ENCODE data around the gene RFT1. TPM values are rescaled to one million over a fixed set of nuclear protein-coding genes. Genes with fewer than 3 reads are reported as not detected.

RFT1 gene
- total RNA-seq, 2 donors from 2014 or later, result 11.9 to 12.2 TPM

- Mint-ChIP-seq H3K36me3 (ENCODE audit: low read depth) (peaks cover 3% of the 10 kb centered on the region), H3K4me3 (no peak overlapping the region), H3K27me3 (no peaks in the 10 kb centered on the region), H3K27ac (no peak overlapping the region), H3K4me1 (peaks cover 13% of the 10 kb centered on the region)
- no peak for ATAC-seq
- DNase-seq, result no peak
- no peaks in the 10 kb centered on the region for H3K9me3 ChIP-seq (ENCODE audit: control insufficient read depth, low read length, poor library complexity, severe bottlenecking)
Measured at GRCh38 chr3:53137835-53138446, 7.7 kb upstream of the RFT1 start.

GRCh38 chr3:53137221-53137620 is 7.0 kb upstream of the RFT1 start:
- Mint-ChIP-seq H3K27ac (no peak overlapping the region), H3K36me3 (ENCODE audit: low read depth) (peaks cover 3% of the 10 kb centered on the region), H3K4me1 (peaks cover 15% of the 10 kb centered on the region), H3K27me3 (no peaks in the 10 kb centered on the region), H3K4me3 (no peak overlapping the region)
- H3K9me3 ChIP-seq (ENCODE audit: control insufficient read depth, low read length, poor library complexity, severe bottlenecking), result no peaks in the 10 kb centered on the region
- no peak for ATAC-seq
- no peak for DNase-seq

GRCh38 chr3:53134631-53135232 is 4.5 kb upstream of the RFT1 start:
- ATAC-seq, result peak; percentile 41
- H3K27me3 Mint-ChIP-seq, result no peaks in the 10 kb centered on the region
- H3K27ac Mint-ChIP-seq, result no peak overlapping the region
- DNase-seq, result peak; percentile 25 to 45 (median 28)
- H3K9me3 ChIP-seq (ENCODE audit: control insufficient read depth, low read length, poor library complexity, severe bottlenecking), result no peaks in the 10 kb centered on the region
- H3K4me1 Mint-ChIP-seq, result peaks cover 18% of the 10 kb centered on the region
- H3K36me3 Mint-ChIP-seq (ENCODE audit: low read depth), result no peaks in the 10 kb centered on the region
- H3K4me3 Mint-ChIP-seq, result no peak overlapping the region

GRCh38 chr3:53132347-53132746 is 2.1 kb upstream of the RFT1 start:
- H3K27ac Mint-ChIP-seq, result peak overlapping the region; percentile 70
- no peak overlapping the region for H3K4me3 Mint-ChIP-seq

GRCh38 chr3:53131096-53131495 is 861 bp upstream of the RFT1 start:
- ATAC-seq (no peak), DNase-seq (no peak)
- Mint-ChIP-seq H3K4me1 (peaks cover 21% of the 10 kb centered on the region), H3K27me3 (no peaks in the 10 kb centered on the region), H3K36me3 (ENCODE audit: low read depth) (no peaks in the 10 kb centered on the region), H3K27ac (peak overlapping the region; percentile 98), H3K4me3 (peak overlapping the region; percentile 90)
- no peaks in the 10 kb centered on the region for H3K9me3 ChIP-seq (ENCODE audit: control insufficient read depth, low read length, poor library complexity, severe bottlenecking)

More at GRCh38 chr3:53132347-53132746, 2.1 kb upstream of the RFT1 start:
- no peak for DNase-seq
- Mint-ChIP-seq H3K36me3 (ENCODE audit: low read depth) (no peaks in the 10 kb centered on the region), H3K27me3 (no peaks in the 10 kb centered on the region), H3K4me1 (peaks cover 21% of the 10 kb centered on the region)
- no peaks in the 10 kb centered on the region for H3K9me3 ChIP-seq (ENCODE audit: control insufficient read depth, low read length, poor library complexity, severe bottlenecking)
- no peak for ATAC-seq

- Mint-ChIP-seq H3K27me3 (no peaks in the 10 kb centered on the region), H3K4me1 (peaks cover 19% of the 10 kb centered on the region), H3K27ac (peak overlapping the region; percentile 98), H3K36me3 (ENCODE audit: low read depth) (peaks cover 2% of the 10 kb centered on the region), H3K4me3 (peak overlapping the region; percentile 90)
- no peak for DNase-seq
- no peak for ATAC-seq
- no peaks in the 10 kb centered on the region for H3K9me3 ChIP-seq (ENCODE audit: control insufficient read depth, low read length, poor library complexity, severe bottlenecking)
Measured at GRCh38 chr3:53129344-53129743, 891 bp downstream of the RFT1 start.

- H3K27me3 Mint-ChIP-seq, result no peaks in the 10 kb centered on the region
- H3K4me1 Mint-ChIP-seq, result peaks cover 17% of the 10 kb centered on the region
- no peak overlapping the region for H3K4me3 Mint-ChIP-seq
- H3K9me3 ChIP-seq (ENCODE audit: control insufficient read depth, low read length, poor library complexity, severe bottlenecking), result no peaks in the 10 kb centered on the region
- no peak for ATAC-seq
- DNase-seq, result no peak
- peak overlapping the region; percentile 59 for H3K27ac Mint-ChIP-seq
- H3K36me3 Mint-ChIP-seq (ENCODE audit: low read depth), result peaks cover 6% of the 10 kb centered on the region
Measured at GRCh38 chr3:53126601-53127000, 3.6 kb downstream of the RFT1 start.

- DNase-seq (no peak), ATAC-seq (no peak)
- H3K36me3 Mint-ChIP-seq (ENCODE audit: low read depth), result peaks cover 8% of the 10 kb centered on the region
- H3K27ac Mint-ChIP-seq, result peak overlapping the region; percentile 32
- no peaks in the 10 kb centered on the region for H3K27me3 Mint-ChIP-seq
- H3K4me1 Mint-ChIP-seq, result no peaks in the 10 kb centered on the region
- H3K9me3 ChIP-seq (ENCODE audit: control insufficient read depth, low read length, poor library complexity, severe bottlenecking), result no peaks in the 10 kb centered on the region
- H3K4me3 Mint-ChIP-seq, result no peak overlapping the region
Measured at GRCh38 chr3:53123953-53124352, 6.3 kb downstream of the RFT1 start.

GRCh38 chr3:53123510-53123909 is 6.7 kb downstream of the RFT1 start:
- no peaks in the 10 kb centered on the region for H3K4me1 Mint-ChIP-seq

GRCh38 chr3:53122933-53123305 is 7.3 kb downstream of the RFT1 start:
- H3K4me1 Mint-ChIP-seq, result peaks cover 2% of the 10 kb centered on the region
- no peak overlapping the region for H3K4me3 Mint-ChIP-seq
- H3K27me3 Mint-ChIP-seq, result no peaks in the 10 kb centered on the region
- no peaks in the 10 kb centered on the region for H3K9me3 ChIP-seq (ENCODE audit: control insufficient read depth, low read length, poor library complexity, severe bottlenecking)
- DNase-seq, result no peak
- no peak for ATAC-seq
- H3K36me3 Mint-ChIP-seq (ENCODE audit: low read depth), result peaks cover 13% of the 10 kb centered on the region
- H3K27ac Mint-ChIP-seq, result no peak overlapping the region

More at GRCh38 chr3:53123510-53123909, 6.7 kb downstream of the RFT1 start:
- no peak overlapping the region for H3K27ac Mint-ChIP-seq
- ATAC-seq (no peak), DNase-seq (no peak)
- H3K9me3 ChIP-seq (ENCODE audit: control insufficient read depth, low read length, poor library complexity, severe bottlenecking), result no peaks in the 10 kb centered on the region
- H3K4me3 Mint-ChIP-seq, result no peak overlapping the region
- no peaks in the 10 kb centered on the region for H3K27me3 Mint-ChIP-seq
- peaks cover 8% of the 10 kb centered on the region for H3K36me3 Mint-ChIP-seq (ENCODE audit: low read depth)

- no peak for ATAC-seq
- peaks cover 2% of the 10 kb centered on the region for H3K4me1 Mint-ChIP-seq
- DNase-seq, result no peak
- H3K4me3 Mint-ChIP-seq, result no peak overlapping the region
- peaks cover 13% of the 10 kb centered on the region for H3K36me3 Mint-ChIP-seq (ENCODE audit: low read depth)
- no peaks in the 10 kb centered on the region for H3K27me3 Mint-ChIP-seq
- H3K9me3 ChIP-seq (ENCODE audit: control insufficient read depth, low read length, poor library complexity, severe bottlenecking), result no peaks in the 10 kb centered on the region
- H3K27ac Mint-ChIP-seq, result no peak overlapping the region
Measured at GRCh38 chr3:53122255-53122932, 7.8 kb downstream of the RFT1 start.

- H3K4me1 Mint-ChIP-seq, result peaks cover 2% of the 10 kb centered on the region
- H3K27me3 Mint-ChIP-seq, result no peaks in the 10 kb centered on the region
- peaks cover 13% of the 10 kb centered on the region for H3K36me3 Mint-ChIP-seq (ENCODE audit: low read depth)
- ATAC-seq (no peak), DNase-seq (no peak)
- H3K4me3 Mint-ChIP-seq, result no peak overlapping the region
- H3K27ac Mint-ChIP-seq, result no peak overlapping the region
- H3K9me3 ChIP-seq (ENCODE audit: control insufficient read depth, low read length, poor library complexity, severe bottlenecking), result no peaks in the 10 kb centered on the region
Measured at GRCh38 chr3:53120336-53120735, 9.9 kb downstream of the RFT1 start.

GRCh38 chr3:53116956-53117355 is 13.3 kb downstream of the RFT1 start:
- Mint-ChIP-seq H3K36me3 (ENCODE audit: low read depth) (peaks cover 7% of the 10 kb centered on the region), H3K27ac (no peak overlapping the region), H3K27me3 (no peaks in the 10 kb centered on the region), H3K4me3 (no peak overlapping the region), H3K4me1 (peaks cover 2% of the 10 kb centered on the region)
- no peaks in the 10 kb centered on the region for H3K9me3 ChIP-seq (ENCODE audit: control insufficient read depth, low read length, poor library complexity, severe bottlenecking)
- DNase-seq (no peak), ATAC-seq (no peak)
